NK-92 treated with Interleukin-12 subunit alpha and Interleukin-12 subunit beta, amount 100 ng/mL, for 24 hours (cell line): ENCODE measurements around the gene MGME1.
"Not testable (repeated sequence)": the region's sequence is repeated elsewhere in the genome, so short reads cannot be mapped to it uniquely, and the experiment has no call there.

Experiments
- DNase-seq: peaks from one replicate; lab custom pipeline; 2025; lab: John Stamatoyannopoulos, UW

The MGME1 gene

DNA sequence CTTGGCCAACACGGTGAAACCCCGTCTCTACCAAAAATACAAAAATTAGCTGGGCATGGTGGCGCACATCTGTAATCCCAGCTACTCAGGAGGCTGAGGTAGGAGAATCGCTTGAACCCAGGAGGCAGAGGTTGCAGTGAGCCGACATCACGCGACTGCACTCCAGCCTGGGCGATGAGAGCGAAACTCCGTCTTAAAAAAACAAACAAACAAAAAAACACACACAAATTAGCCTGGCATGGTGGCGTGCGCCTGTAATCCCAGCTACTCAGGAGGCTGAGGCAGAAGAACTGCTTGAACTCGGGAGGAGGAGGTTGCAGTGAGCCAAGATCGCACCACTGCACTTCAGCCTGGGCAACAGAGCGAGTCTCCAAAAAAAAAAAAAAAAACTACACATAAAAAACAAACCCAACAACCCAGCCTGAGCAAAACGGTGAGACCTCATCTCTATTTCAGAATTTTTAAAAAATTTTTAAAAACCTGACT, 8.4 kb upstream of the MGME1 start:
- DNase-seq = not testable (repeated sequence)

DNA sequence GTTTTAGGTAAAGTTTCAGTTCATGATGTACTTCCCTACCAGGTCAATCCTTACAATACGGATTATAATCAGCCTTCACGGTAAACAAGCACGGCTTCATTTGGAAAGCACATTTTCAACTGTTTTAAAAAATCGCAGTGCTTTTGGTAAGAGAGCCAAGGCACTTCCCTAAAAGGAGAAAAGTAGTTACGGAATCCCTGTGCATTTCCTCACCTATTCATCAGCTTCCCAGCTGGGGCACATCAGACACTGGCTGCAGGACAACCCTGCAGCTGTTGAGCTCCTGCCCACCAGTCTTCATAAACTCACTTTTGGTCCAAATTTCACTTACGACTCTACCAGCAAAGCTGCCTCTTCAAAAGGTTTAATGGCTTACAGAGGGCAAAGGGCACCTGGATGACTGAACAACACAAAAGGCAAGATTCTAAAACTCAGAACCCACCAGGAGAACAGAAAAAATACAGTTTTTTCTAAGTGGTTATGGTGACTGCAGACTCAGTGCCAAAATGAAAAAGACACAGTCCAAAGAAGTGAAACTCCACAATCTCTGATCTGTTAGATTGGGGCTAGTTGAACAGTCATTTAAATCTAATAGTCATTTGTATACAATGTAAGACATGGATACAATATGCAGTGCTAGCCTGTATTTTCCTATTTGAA, 7.8 kb upstream of the MGME1 start:
- DNase-seq = no peak

DNA sequence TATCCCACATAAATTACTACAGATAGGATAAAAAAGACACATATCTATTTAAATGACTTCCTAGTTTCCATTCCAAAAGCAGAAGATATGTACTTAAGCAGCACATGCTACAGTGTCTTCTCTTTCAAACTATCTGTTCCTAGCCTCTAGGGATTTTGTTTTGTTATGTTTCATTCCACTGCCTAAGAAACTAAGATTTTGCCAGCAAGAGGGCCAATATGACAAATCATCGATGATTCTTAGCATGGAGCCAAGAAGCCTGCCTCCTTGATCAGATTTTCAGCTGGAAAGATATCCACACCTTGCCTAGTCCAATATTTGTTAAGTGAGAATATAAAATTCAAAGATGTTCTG, 7.3 kb upstream of the MGME1 start:
- no peak for DNase-seq

DNA sequence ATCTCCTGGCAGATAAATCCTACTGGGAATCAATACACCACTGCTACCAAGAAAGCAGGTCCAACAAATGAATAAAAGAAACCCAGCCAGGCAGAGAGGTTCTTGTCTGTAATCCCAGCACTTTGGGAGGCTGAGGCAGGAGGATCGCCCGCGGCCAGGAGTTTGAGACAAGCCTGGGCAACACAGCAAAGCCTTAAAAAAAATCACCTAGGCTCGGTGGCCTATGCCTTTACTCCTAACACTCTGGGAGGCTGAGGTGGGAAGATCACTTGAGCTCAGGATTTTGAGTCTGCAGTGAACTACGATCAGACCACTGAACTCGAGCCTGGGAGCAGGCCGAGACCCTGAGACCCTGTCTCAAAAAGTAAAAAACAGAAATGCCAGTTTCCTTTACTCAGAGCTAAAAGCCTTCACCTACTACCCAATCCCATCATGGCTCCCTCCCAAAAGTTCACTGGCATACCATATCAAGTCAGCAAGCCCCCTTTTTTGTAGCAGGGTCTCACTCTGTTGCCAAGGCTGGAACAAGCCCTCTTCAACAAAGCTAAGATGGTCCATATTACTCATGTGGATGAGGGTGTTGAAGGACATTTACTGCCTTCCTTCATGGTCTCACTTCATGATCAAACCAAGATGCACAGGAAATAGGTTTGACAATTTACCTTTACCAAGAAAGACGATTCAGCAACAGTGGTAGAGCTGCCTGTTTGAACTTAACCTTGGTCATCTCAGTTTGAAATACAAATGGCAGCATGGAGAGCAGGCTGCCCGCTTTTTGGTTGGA, 5.5 kb upstream of the MGME1 start:
- no peak for DNase-seq

DNA sequence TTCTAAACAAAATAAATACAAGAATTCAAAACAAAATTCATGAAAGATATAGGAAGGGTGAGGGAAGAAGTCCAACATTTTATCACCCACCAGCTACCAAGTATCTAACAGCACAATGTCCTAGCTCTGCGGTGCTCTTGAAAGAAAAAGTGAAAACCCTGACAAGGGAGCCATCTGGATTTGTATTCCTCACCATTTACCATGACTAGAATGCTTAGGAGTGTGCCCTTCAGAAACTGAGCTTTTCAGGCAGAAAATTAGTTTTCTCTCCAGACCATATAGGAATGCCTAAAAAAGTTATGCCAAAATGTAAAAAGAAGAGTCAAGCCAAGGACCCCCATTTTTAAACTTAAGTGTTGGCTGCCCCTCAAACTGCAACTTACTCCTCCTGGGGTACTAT, 4.7 kb upstream of the MGME1 start:
- DNase-seq = no peak

DNA sequence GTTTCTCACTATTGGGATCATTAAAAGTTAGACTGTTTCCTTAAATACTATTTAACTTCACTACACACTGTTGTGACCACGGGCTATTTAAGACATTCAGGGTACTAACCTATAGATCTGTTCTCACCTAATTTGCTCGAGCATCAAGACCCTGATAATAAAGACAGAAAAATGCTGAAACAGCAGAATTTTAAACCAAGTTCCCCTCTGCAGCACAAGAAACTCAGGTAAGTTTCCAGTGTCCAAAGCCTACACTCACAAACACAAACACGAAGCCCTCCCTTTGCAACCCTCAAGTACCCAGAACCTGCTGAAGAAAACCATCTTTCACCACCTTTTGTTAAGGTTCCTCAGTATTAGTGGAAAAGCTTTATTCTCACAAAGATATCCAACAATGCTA, 4.2 kb upstream of the MGME1 start:
- no peak for DNase-seq

DNA sequence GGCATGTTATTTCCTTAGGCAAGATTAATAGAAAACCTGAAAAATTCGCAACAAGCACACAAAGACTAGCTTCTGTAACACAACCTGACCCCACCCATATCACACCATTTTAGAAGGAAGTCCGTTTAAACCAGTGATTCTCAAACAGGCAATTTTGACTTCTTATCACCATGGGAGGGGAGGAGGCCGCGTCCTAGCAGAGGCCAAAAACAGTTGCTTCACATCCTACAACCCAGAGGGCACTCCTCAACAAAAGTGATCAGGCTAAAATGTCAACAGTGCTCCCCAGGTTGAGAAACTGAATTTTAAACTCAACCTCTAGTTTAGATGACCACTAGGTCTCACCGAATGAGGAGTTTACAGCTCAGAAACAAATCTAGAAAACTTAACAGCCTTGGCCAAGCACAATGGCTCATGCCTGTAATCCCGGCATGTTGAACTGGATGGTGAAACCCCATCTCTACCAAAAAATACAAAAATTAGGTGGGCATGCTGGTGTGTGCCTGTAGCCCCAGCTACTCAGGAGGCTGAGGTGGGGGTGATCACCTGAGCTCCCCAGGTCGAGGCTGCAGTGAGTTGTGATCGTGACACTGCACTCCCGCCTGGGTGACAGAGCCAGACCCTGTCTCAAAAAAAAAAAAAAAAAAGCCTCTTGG, 3.6 kb upstream of the MGME1 start:
- no peak for DNase-seq

DNA sequence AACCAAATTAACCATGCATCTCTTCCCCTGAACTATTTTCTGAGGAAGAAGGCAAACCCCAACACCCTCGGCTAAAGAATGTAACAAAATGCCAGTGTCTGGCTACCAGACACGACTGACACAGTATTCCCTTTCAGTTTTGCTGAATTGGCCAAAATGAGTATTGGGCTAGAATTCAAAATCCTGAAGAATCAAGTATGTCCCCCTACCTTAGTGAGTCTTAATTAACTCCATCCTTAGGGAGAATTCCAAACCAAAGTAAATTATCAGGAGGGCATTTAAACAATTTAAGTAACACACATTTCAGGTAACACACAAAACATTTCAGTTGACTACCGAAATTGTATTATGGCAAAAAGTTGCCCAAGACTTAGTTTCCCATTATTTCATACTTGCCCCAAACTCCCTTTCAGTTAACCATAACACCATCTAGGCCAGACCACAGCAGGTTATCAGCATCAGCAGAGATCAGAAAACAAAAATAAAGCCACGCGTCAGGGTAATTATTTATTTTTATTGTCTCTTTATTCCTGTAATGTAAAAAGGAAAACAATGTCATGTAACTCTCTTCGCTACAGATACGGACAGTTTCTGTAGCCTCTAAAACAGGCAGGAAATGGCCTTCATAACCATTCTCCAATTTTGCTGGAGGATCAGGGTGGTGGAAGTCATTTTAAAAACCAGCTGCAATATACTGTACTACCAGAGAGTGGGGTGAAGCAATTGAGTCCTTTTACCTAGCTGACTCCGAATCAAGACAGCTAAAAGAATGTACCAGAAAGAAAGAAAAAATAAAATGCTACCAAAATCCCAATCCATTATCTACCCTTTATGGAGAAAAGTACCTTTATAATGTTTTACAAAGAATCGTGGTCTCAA, 2.1 kb upstream of the MGME1 start:
- no peak for DNase-seq

DNA sequence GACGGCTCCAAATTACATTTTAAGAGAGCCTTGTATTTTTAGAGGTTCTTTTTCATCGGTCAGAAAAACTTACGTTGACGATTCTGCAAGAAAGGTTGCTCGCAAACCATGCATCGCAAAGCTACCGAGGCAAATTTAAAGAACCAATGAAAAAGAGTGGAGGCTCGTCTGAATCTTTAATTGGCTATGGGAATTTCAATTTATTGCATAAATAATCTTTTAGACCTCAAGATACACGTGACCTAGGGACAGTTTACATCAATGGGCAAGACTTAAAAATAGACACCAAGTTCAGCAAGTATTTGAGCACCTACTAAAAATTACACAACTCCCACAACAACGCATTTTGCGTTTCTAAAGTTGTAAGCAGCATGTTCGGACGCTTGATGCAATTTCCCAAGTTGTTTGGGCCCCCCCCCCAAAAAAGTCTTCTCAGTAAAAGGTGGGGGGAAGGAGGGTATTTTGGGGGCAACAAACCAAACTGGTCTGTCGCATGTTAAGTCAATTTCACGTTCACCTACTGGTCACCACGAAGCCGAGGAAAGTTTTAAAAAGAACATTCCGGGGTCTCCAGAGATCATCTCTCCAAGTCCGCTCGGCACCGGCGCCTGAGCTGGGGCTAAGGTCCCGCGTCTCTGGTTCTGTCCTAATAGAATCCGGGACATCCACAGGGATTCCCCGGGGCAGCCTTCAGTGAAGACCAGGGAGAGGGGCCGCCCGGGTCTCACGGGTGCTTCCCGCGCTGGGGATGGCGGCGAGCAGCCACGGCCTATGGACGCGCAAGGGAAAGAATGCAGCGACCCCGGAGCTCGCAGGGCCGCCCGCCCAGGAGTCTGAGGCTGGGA, 1.1 kb upstream of the MGME1 start:
- no peak for DNase-seq

DNA sequence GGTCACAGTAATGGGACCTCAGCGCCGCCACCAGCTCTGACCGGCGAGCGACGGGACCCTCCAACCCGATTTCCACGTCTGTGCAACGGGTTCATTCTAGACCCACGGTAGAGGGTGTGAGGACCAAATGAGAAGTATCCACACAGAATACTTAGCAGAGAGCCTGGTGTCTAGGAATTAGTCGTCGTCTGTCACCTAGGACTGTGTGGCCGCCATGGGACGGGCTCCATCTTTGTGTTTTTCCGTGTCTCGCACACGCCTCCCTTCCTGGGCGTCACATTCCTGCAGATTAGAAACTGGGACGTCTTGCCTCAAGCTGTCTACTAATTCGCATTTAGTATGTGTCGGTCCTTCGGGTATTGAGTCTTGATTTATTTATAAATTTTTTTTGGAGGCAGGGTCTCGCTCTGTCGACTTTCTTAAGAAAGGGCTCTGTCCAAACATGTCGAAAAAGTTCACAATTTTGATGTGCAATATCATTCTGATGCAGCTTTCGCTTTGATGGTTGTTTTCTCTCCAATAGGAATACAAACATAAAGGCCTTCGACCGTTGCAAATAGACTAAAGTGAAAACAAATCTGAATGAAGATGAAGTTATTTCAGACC, 563 bp downstream of the MGME1 start:
- DNase-seq = peak; percentile 55

DNA sequence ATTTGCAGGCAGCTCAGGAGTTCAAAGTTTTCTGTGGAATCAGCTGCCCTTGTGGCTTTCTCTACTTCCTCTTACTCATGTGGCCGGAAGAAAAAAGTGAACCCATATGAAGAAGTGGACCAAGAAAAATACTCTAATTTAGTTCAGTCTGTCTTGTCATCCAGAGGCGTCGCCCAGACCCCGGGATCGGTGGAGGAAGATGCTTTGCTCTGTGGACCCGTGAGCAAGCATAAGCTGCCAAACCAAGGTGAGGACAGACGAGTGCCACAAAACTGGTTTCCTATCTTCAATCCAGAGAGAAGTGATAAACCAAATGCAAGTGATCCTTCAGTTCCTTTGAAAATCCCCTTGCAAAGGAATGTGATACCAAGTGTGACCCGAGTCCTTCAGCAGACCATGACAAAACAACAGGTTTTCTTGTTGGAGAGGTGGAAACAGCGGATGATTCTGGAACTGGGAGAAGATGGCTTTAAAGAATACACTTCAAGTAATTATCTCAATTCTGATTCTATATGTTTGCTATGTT, 1.1 kb downstream of the MGME1 start:
- DNase-seq = peak; percentile 45

DNA sequence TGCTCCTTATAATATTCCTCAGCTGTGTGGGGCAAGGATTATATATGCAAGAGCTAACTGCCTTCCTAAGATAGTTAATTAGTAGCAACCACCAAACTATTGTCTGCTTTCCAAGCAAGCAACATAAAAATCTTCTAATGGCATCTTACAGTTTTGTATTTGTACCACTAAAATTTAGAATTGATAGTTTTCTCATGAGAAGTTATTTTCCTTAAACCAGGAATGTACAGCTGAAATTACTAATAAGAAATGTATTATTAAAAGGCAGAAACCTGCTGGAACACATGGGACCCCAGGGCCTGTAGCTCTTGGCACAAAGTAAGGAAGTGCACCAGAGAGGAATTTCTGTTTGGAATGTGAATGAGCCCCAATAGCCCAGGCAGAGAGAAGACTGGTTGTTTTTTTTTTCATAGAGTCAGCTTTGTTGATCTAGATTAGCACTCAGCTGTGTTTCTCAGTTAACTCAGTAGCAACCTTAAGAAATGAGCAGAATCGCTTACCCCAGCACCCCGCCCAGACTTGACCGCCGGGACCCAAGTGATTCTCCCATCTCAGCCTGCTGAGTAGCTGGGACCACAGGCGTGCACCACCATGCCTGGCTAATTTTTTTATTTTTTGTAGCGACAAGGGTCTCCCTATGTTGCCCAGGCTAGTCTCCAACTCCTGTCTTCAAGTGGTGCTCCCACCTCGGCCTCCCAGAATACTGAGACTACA, 2.6 kb downstream of the MGME1 start:
- no peak for DNase-seq

DNA sequence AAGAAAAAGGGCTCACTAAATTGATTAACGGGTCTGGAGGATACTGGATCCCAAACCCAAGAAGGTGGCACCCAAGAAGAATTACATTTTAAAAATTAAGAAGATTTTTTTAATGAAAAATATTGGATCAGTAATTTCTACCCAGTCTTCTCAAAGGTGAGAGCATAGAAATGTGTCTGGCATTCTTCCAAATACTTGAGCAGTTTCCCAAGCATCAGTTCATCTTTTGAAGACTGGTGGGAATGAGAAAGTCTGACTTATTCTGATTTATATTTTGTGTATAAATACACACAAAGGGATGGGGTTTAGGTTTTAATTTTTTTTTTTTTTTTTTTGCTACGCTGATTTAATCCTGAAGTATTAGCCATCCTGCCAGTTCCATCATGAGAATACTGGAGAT, 3.3 kb downstream of the MGME1 start:
- no peak for DNase-seq

DNA sequence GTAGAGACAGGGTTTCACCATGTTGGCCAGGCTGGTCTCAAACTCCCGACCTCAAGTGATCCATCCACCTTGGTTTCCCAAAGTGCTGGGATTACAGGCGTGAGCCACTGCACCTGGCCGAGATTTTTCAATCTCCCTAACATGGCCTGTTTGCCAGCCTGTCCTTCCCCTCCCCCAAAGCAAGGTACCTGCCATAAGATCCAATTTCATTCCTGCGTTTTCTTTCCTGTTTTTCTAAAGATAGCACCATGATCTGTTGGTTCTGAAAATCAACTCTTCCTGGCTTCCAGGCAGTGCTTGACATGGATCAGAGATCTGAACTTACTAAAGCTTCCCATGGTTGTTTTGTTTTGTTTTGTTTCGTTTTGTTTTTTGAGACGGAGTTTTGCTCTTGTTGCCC, 7.5 kb downstream of the MGME1 start:
- no peak for DNase-seq

DNA sequence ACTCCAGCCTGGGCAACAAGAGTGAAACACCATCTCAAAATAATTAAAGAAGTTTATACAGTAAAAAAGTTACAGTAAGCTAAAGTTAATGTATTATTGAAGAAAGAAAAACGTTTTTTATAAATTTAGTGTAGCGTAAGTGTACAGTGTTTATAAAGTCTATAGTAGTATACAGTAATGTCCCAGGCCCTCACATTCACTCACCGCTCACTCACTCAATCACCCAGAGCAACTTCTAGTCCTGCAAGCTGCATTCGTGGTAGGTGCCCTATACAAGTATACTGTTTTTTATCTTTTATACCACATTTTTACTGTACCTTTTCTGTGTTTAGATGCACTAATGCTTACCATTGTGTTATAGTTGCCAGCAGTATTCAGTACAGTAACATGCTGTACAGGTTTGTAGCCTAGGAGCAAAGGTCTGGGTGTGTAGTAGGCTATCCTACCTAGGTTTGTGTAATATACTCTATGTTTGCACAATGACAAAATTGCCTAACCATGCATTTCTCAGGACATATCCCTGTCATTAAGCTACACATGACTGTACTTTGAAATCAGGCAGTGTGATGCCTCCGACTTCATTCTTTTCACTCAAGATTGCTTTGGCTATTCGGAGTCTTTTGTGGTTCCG, 16.7 kb downstream of the MGME1 start:
- DNase-seq = no peak

DNA sequence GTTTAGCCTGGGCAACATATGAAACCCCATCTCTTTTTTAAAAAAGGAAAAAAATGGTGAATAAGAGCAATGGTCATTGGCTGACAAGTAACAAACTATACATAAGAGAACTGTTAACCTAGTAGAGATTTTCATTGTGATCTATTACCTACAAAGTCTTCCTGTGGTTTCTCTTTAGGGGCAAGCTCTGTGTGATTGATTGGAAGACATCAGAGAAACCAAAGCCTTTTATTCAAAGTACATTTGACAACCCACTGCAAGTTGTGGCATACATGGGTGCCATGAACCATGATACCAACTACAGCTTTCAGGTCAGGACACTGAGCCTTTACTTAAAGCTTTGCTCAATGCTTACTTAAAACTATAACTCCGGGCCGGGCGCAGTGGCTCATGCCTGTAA, 19.2 kb downstream of the MGME1 start:
- no peak for DNase-seq

DNA sequence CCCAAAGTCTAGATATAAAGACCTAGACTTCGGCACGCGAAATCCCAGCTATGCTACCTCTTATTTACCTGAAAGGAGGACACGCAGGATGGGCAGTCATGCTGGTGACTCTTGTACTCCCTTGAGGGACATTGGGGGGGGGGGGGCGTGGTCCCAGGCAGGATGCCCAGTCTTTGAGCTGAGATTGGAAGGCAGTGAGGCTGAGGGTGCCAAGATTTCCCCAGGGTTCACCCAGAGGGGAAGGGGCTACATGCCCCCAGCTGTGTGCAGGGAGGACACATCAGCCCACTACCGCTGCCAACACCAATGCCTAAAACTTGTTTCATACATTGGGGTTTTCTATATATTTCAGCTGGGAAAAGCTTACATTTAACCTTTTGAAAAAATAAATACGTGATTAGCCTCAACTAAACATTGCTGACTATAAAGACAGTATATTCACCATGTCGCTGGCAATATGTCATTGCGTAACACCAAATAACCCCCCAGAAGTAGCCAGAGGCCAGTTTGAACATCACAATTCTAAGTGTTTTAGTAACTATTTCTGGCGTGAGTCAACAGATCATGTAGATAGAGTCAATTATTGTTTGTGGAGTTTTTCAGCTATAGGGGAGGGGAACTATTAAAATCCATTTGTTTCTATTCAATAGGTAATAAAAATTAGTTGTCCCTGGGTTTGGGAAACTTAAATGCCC, 21.6 kb downstream of the MGME1 start:
- no peak for DNase-seq

DNA sequence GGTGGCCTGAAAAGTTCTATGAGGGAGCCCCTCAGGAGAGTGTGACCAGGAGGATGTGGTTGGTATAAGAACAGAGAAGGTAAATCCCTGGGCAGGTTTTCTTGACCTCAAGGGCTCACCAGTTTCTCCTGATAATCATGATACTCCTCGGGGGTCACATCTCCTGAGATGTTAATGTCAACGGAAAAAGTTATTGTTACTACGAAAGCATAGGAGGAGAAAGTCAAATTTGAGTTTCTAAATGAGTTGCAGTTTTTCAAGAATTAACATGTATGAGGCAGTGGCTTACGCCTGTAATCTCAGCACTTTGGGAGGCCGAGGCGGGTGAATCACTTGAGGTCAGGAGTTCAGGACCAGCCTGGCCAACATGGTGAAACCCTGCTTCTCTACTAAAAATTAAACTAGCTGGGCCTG, 23.4 kb downstream of the MGME1 start:
- no peak for DNase-seq
